Transverse colon (tissue), 4 donors: Measurements from ENCODE around the gene PFKFB2. TPM values are rescaled to one million over a fixed set of nuclear protein-coding genes. Genes with fewer than 3 reads are reported as not detected.

Experiments
- DNase-seq: peaks from one replicate; pipeline ENCODE4 v3.0.0-alpha.2; 2019
- H3K27ac ChIP-seq, 4 donors: fragments of 200-600 bp; sonication (generic); 2 replicates each; pipeline ENCODE4 v1.5.1; 2016 to 2018; ENCODE audit warnings: inconsistent platforms in 4 of 4
- H3K27me3 ChIP-seq: fragments of 200-600 bp; sonication (generic); 2 replicates; pipeline ENCODE4 v1.5.1; 2017; ENCODE audit warnings: inconsistent platforms
- H3K36me3 ChIP-seq, 4 donors: fragments of 200-600 bp; sonication (generic); 2 replicates each; pipeline ENCODE4 v1.5.1; 2017 to 2019; ENCODE audit warnings: inconsistent platforms in 4 of 4
- H3K4me1 ChIP-seq, 4 donors: fragments of 200-600 bp; sonication (generic); 2 replicates each; pipeline ENCODE4 v1.5.1; 2017 to 2020; ENCODE audit warnings: inconsistent platforms in 4 of 4
- H3K4me3 ChIP-seq, 4 donors: fragments of 200-600 bp; sonication (generic); 1 replicate in 1 of 4; 2 replicates in 3 of 4; pipeline versions ENCODE4 v1.5.1 to v1.6.1; 2017 to 2019; ENCODE audit warnings: inconsistent platforms in 4 of 4
- H3K9me3 ChIP-seq, 2 donors: fragments of 200-600 bp; sonication (generic); 2 replicates each; pipeline ENCODE4 v1.5.1; 2017 to 2019; ENCODE audit warnings: inconsistent platforms in 2 of 2
- EP300 ChIP-seq: sonication (generic); formaldehyde crosslinking; IDR thresholded peaks from one replicate; pipeline ENCODE4 v1.6.1; 2017; ENCODE audit warnings: antibody characterized with exemption, low read depth
- POLR2A ChIP-seq: fragments of 450-650 bp; IDR thresholded peaks from one replicate; pipeline ENCODE4 v1.6.1; 2016; ENCODE audit warnings: antibody characterized with exemption, mild to moderate bottlenecking, moderate library complexity
- POLR2AphosphoS5 ChIP-seq, 3 donors: sonication (generic); formaldehyde crosslinking; IDR thresholded peaks; one replicate each; pipeline ENCODE4 v1.6.1; 2016; ENCODE audit warnings: antibody characterized with exemption in 3 of 3
- WGBS, 2 donors: methylation state at CpG; one replicate each; pipeline ENCODE4 v1.1.5; 2018; ENCODE audit warnings: low coverage in 1 of 2; 5-methylcytosine and 5-hydroxymethylcytosine counted together
- in situ Hi-C, 4 donors: fragments of 200-750 bp; cut with MboI; loops; one replicate each; pipeline versions ENCODE4 v1.15.0 to v1.15.1; 2017; ENCODE audit warnings: low sequenced_read_pairs in 3 of 4, low pct_ligation_motif_present in 1 of 4, low pct_unique_long_range_greater_than_20kb in 1 of 4
- intact Hi-C: fragments of 100-400 bp; cut with DNase I; formaldehyde crosslinking; loops from one replicate; pipeline ENCODE4 v1.15.1; 2023; ENCODE audit warnings: low total_unique reads
- total RNA-seq, 4 donors: library from RNA; depleted of rRNA; stranded (reverse); fragments of >200 nt; gene quantifications; one replicate each; pipeline ENCODE4 v1.1.0, GENCODE V29; 2016
- TF ChIP-seq, protein P1 (sequence below), 5 experiments: fragments of 200-600 bp in 3 of 5; fragments of 450-650 bp in 2 of 5; sonication (generic) in 3 of 5; IDR thresholded peaks; 1 replicate in 2 of 5; 2 replicates in 3 of 5; pipeline ENCODE4 v1.5.1; 2016 to 2017; ENCODE audit warnings: antibody characterized with exemption in 5 of 5, inconsistent platforms in 3 of 5, mild to moderate bottlenecking in 2 of 5, moderate library complexity in 1 of 5

Gene PFKFB2
- total RNA-seq, 4 donors from 2014 or later = 84.2 to 155 (median 91.1) TPM

DNA sequence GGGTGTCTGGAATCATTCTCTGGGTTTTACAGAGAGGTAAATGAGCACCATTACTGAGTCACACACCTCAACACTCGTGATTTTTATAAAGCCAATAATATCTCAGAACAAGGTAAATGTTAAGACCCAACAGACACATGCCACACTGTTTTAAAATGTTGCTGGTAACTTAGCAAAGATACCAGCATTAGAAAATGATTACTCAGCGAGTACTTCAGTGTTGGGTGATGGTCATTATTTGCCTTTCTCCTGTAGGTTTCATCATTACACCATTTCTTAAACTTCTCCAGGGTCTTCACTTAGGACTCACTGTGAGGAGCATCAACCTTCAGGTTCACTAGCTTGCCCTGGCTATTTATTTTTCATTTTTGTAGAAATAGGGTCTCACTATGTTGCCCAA lies 28.7 kb downstream of the PFKFB2 start:
- Histone ChIP-seq H3K27ac (no peak overlapping the region), H3K9me3 (no peaks in the 10 kb centered on the region), H3K27me3 (no peaks in the 10 kb centered on the region), H3K4me3 (no peak overlapping the region), H3K36me3 (peaks cover 0 to 5% (median 0%) of the 10 kb centered on the region in 4 donors), H3K4me1 (peaks cover 0 to 13% (median 4%) of the 10 kb centered on the region in 4 donors)
- DNase-seq = no peak
- TF ChIP-seq POLR2AphosphoS5 (IDR thresholded peaks at IDR 0.05) = no peak
- TF ChIP-seq, protein P1, sequence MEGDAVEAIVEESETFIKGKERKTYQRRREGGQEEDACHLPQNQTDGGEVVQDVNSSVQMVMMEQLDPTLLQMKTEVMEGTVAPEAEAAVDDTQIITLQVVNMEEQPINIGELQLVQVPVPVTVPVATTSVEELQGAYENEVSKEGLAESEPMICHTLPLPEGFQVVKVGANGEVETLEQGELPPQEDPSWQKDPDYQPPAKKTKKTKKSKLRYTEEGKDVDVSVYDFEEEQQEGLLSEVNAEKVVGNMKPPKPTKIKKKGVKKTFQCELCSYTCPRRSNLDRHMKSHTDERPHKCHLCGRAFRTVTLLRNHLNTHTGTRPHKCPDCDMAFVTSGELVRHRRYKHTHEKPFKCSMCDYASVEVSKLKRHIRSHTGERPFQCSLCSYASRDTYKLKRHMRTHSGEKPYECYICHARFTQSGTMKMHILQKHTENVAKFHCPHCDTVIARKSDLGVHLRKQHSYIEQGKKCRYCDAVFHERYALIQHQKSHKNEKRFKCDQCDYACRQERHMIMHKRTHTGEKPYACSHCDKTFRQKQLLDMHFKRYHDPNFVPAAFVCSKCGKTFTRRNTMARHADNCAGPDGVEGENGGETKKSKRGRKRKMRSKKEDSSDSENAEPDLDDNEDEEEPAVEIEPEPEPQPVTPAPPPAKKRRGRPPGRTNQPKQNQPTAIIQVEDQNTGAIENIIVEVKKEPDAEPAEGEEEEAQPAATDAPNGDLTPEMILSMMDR (IDR thresholded peaks at IDR 0.05) = no peak
- TF ChIP-seq POLR2A = no peak
- no peak for TF ChIP-seq EP300
- 74 to 100% methylated on average over 1 to 2 of the region's 2 CpGs for WGBS, 2 donors
- intact Hi-C loops = loop anchor here (10.0 kb wide), 1 partner anchor 323 kb away; no protein-coding TSS in a partner anchor
- in situ Hi-C loops = loop anchor here in 3 of 4 donors (10.0 to 25.0 kb wide), 3 partner anchors 323 to 430 kb away; partner anchors contain the start of gene CR1 (in 2 of the 3)

DNA sequence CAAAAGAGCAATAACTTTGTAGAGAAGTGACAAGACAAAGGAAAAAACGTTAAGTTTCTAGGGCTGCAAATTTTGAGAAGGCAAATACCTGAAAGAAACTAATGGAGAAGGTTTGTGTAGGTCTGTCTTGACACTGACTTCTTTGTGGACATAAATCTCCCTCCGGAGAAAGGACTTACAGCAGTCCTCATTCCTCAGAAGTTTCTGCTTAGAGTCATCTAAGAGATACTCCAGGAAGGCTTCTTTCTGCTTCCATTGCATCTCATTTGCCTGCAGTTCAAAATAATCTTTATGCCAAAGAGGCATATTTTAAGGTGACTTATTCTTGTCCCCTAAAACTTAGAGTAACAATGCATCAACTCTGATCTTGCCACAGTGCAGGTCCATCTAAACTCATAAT lies 31.2 kb downstream of the PFKFB2 start:
- TF ChIP-seq EP300 (no peak), POLR2A (no peak), POLR2AphosphoS5 (IDR thresholded peaks at IDR 0.05) (no peak)
- TF ChIP-seq, protein P1 (IDR thresholded peaks at IDR 0.05) = no peak
- WGBS, 2 donors = 50 to 56% methylated on average over 1 to 2 of the region's 2 CpGs
- Histone ChIP-seq H3K27me3 (no peaks in the 10 kb centered on the region), H3K27ac (no peak overlapping the region), H3K36me3 (peaks cover 0 to 2% (median 0%) of the 10 kb centered on the region in 4 donors), H3K9me3 (no peaks in the 10 kb centered on the region), H3K4me1 (peaks cover 0 to 10% (median 8%) of the 10 kb centered on the region in 4 donors), H3K4me3 (no peak overlapping the region)
- intact Hi-C loops = loop anchor here (10.0 kb wide), 1 partner anchor 321 kb away; no protein-coding TSS in a partner anchor
- no peak for DNase-seq
- in situ Hi-C loops = loop anchor here in 3 of 4 donors (10.0 to 25.0 kb wide), 3 partner anchors 321 to 428 kb away; partner anchors contain the start of gene CR1 (in 2 of the 3)

- WGBS, 2 donors = 25 to 26% methylated on average over 7 to 8 of the region's 8 CpGs
- H3K9me3 ChIP-seq = no peaks in the 10 kb centered on the region
- no peak overlapping the region for H3K27ac ChIP-seq
- TF ChIP-seq POLR2AphosphoS5 (IDR thresholded peaks at IDR 0.05) = no peak
- TF ChIP-seq, protein P1 (IDR thresholded peaks at IDR 0.05) = peak; percentile 56 to 84 (median 60)
- no peaks in the 10 kb centered on the region for H3K36me3 ChIP-seq
- H3K4me1 ChIP-seq = peaks cover 0 to 14% (median 12%) of the 10 kb centered on the region in 4 donors
- in situ Hi-C loops = loop anchor here in 3 of 4 donors (5.0 to 25.0 kb wide), 5 partner anchors 318 to 428 kb away; partner anchors contain the start of gene CR1 (in 2 of the 3)
- no peaks in the 10 kb centered on the region for H3K27me3 ChIP-seq
- no peak overlapping the region for H3K4me3 ChIP-seq
- DNase-seq = peak; percentile 58
- intact Hi-C loops = loop anchor here (10.0 kb wide), 1 partner anchor 320 kb away; no protein-coding TSS in a partner anchor
Observed at GRCh38 chr1:207084701-207085180, 31.7 kb downstream of the PFKFB2 start.

DNA sequence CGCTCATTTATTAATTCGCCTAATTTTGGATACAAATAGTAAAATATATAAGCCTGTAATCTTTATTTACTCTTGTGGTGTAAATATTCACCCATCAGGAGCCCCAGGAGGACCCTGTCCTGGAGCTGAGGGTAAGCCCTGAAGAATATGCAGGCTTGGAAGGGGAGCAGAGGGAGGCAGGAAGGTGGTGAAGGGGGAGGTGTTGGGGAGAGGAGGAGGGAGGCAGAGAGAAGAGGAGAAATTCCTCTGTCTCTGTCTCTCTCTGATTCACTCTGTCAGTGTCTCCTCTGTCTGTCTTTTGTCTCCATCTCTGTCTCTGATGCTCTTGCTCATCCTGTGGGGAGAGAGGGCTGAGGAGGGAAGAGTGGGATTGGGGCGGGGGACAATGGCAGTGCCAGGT lies 32.8 kb downstream of the PFKFB2 start:
- WGBS, 2 donors = 33 to 72% methylated on average over 1 to 3 of the region's 3 CpGs
- Histone ChIP-seq H3K27ac (no peak overlapping the region), H3K36me3 (no peaks in the 10 kb centered on the region), H3K4me3 (no peak overlapping the region), H3K4me1 (peaks cover 0 to 17% (median 13%) of the 10 kb centered on the region in 4 donors), H3K9me3 (no peaks in the 10 kb centered on the region), H3K27me3 (no peaks in the 10 kb centered on the region)
- intact Hi-C loops = loop anchor here (10.0 kb wide), 1 partner anchor 319 kb away; no protein-coding TSS in a partner anchor
- TF ChIP-seq, protein P1 (IDR thresholded peaks at IDR 0.05) = no peak
- TF ChIP-seq EP300 (no peak), POLR2AphosphoS5 (IDR thresholded peaks at IDR 0.05) (no peak), POLR2A (no peak)
- DNase-seq = no peak
- in situ Hi-C loops = loop anchor here in 3 of 4 donors (5.0 to 25.0 kb wide), 5 partner anchors 316 to 426 kb away; partner anchors contain the start of gene CR1 (in 2 of the 3)
